ENCODE measurements around the gene RBM34.
"Not testable (repeated sequence)": the region's sequence is repeated elsewhere in the genome, so short reads cannot be mapped to it uniquely, and the experiment has no call there.

Gene RBM34

GRCh38 chr1:235090406-235091069, 70.5 kb downstream of the RBM34 start:
- DNase-seq, result no peak

GRCh38 chr1:235088907-235089306, 72.1 kb downstream of the RBM34 start:
- no peak for DNase-seq

GRCh38 chr1:235088430-235088829, 72.6 kb downstream of the RBM34 start:
- DNase-seq, result no peak

GRCh38 chr1:235087906-235088305, 73.1 kb downstream of the RBM34 start:
- DNase-seq, result no peak

GRCh38 chr1:235085411-235086117, 75.5 kb downstream of the RBM34 start:
- DNase-seq, result not testable (repeated sequence)

All from T-helper 9 cell (primary cell).